WI38 (cell line): ENCODE measurements around the gene ACVRL1.

Source experiments
- H3K4me3 ChIP-seq: 2 replicates; pipeline ENCODE4 v1.5.1; 2011; ENCODE audit warnings: low read depth, mild to moderate bottlenecking, control low read depth, low read length
- CTCF ChIP-seq: IDR thresholded peaks from 2 replicates; pipeline ENCODE4 v1.5.1; 2012; ENCODE audit warnings: low read depth, mild to moderate bottlenecking, control low read depth, low read length

The ACVRL1 gene

DNA sequence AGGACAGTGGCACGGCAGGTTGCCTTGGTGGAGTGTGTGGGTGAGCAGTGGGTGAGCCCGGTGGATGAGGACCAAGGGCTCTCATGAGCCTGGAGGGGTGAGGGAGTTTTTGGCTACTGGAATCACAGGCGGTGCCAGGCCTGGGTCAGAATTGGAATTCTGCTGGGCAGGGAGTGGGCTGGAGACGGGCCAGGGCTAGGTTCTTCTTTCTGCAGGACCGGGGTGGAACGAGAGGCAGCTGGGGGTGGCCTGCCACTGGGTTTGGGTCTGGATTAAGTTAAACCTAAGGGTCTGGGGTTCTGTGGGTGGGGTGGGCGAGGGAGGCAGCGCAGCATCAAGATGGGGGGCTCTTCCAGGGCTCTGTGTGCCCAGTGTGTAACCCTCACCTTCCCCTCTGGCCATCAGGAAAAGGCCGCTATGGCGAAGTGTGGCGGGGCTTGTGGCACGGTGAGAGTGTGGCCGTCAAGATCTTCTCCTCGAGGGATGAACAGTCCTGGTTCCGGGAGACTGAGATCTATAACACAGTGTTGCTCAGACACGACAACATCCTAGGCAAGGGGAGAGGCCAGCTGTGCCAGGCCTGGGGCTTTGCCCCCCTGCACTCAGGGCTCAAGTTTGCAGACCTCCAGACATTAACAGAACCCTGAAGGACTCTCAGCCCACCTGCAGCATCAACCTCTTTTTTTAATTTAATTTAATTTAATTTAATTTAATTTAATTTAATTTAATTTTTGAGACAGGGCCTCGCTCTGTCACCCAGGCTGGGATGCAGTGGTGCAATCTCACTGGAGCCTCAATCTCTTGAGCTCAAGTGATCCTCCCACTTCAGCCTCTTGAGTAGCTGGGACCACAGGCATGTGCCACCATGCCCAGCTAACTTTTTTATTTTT, 7.0 kb downstream of the ACVRL1 start:
- no peak for TF ChIP-seq CTCF
- H3K4me3 ChIP-seq: no peak overlapping the region

DNA sequence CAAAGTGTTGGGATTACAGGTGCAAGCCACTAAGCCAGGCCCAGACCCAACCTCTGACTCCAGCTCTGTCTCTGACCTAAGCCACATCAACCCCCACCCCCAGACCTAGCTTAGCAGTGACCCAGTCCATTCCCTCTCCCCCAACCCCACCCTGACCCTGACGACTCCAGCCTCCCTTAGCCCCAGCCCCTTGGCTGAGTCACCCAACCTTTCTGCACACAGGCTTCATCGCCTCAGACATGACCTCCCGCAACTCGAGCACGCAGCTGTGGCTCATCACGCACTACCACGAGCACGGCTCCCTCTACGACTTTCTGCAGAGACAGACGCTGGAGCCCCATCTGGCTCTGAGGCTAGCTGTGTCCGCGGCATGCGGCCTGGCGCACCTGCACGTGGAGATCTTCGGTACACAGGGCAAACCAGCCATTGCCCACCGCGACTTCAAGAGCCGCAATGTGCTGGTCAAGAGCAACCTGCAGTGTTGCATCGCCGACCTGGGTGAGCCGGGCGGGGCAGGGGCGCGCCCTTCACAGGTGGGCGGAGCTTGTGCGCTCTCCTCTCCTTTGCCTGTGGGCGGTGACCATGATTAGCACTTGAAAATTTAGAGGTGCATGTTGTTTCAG, 7.8 kb downstream of the ACVRL1 start:
- TF ChIP-seq CTCF: no peak
- H3K4me3 ChIP-seq: no peak overlapping the region

- no peak for TF ChIP-seq CTCF
- no peak overlapping the region for H3K4me3 ChIP-seq
These were observed 8.6 kb downstream of the ACVRL1 start for GRCh38 chr12:51915951-51916350.

GRCh38 chr12:51917041-51917590, 9.8 kb downstream of the ACVRL1 start:
- TF ChIP-seq CTCF: no peak
- no peak overlapping the region for H3K4me3 ChIP-seq

DNA sequence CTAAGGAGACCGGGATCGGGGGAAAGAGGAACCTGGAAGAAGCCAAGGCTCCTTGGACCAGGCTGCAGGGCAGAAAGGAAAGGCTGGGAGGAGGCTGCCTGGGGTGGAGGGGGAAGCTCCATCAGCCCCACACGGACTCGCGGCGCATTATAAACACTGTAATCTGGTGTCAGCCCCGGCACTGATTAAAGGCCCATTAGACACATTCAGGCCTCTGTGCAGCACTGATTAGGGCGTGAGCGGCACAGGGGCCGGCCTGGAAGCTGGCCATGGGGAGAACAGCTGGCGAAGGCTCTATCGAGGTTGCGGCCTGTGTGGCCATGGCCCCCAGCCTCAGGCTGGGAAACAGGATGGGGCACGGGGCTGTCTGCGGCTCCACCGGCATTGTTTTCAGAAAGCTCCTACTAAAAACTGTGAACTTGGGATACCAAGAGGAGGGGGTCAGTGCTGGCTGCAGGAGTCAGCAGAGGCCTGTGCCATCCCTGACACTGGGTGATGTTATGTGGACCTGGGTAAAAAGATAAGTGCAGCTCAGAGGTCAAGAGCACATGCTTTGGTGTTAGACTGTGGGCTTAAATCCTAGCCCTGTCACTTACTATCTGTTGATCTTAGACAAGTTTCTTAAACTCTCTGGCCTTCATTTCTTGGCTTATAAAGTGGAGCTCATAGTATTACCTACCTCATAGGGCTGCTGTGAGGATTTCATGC, 10.6 kb downstream of the ACVRL1 start:
- H3K4me3 ChIP-seq: no peak overlapping the region
- no peak for TF ChIP-seq CTCF

- no peak for TF ChIP-seq CTCF
- H3K4me3 ChIP-seq: no peak overlapping the region
These were observed 12.7 kb downstream of the ACVRL1 start for GRCh38 chr12:51920046-51920445.
